Kidney (tissue), 14 donors: ENCODE results near the gene FYB1. TPM values are rescaled to one million over a fixed set of nuclear protein-coding genes. Genes with fewer than 3 reads are reported as not detected.
A peak's percentile ranks its signal among the peaks of the same experiment; 100 is the strongest.

Experiments used
- DNase-seq, 5 donors: peaks; one replicate each; pipeline ENCODE4 v3.0.0-alpha.2; 2013 to 2020
- FAIRE-seq: peaks from 2 replicates; lab custom pipeline; 2012; peaks lifted over from hg19 to GRCh38; lab: Jason Lieb, UNC
- H3K27ac ChIP-seq, 2 donors: one replicate each; pipeline ENCODE4 v1.7.0; 2013; ENCODE audit warnings: low read depth in 2 of 2, low read length in 2 of 2, inconsistent platforms in 1 of 2
- H3K27me3 ChIP-seq: one replicate; pipeline ENCODE4 v1.7.1; 2013; ENCODE audit warnings: low read length, inconsistent platforms; ENCODE audit not compliant: control insufficient read depth, insufficient read depth
- H3K36me3 ChIP-seq, 3 donors: one replicate each; pipeline versions ENCODE4 v1.7.0 to v1.7.1; 2013; ENCODE audit warnings: low read length in 3 of 3, control low read depth in 1 of 3, inconsistent platforms in 1 of 3; ENCODE audit not compliant: insufficient read depth in 3 of 3, control insufficient read depth in 2 of 3
- H3K4me1 ChIP-seq, 3 donors: one replicate each; pipeline versions ENCODE4 v1.7.0 to v1.7.1; 2013; ENCODE audit warnings: low read length in 3 of 3, inconsistent platforms in 1 of 3, low read depth in 1 of 3; ENCODE audit not compliant: control insufficient read depth in 2 of 3, insufficient read depth in 2 of 3
- H3K4me3 ChIP-seq, 3 donors: one replicate each; pipeline versions ENCODE4 v1.7.0 to v1.8.1; 2013; ENCODE audit warnings: low read length in 3 of 3, control low read depth in 1 of 3, inconsistent platforms in 1 of 3
- H3K9ac ChIP-seq, 3 donors: one replicate each; pipeline versions ENCODE4 v1.7.0 to v1.7.1; 2013; ENCODE audit warnings: low read length in 3 of 3, control low read depth in 1 of 3, inconsistent platforms in 1 of 3
- H3K9me3 ChIP-seq, 3 donors: one replicate each; pipeline versions ENCODE4 v1.7.0 to v1.7.1; 2013; ENCODE audit warnings: low read length in 3 of 3, control low read depth in 1 of 3, inconsistent platforms in 1 of 3; ENCODE audit not compliant: control insufficient read depth in 2 of 3, insufficient read depth in 1 of 3
- intact Hi-C: fragments of 100-400 bp; cut with DNase I; formaldehyde crosslinking; loops from one replicate; pipeline ENCODE4 v1.11.1; 2022
- polyA plus RNA-seq: library from polyadenylated mRNA; stranded (reverse); fragments of 350-450 nt; fragmentation: Illumina TruSeq; extraction: RNeasy Lipid Tissue Mini Kit (QIAGEN cat#74804); gene quantifications from one replicate; pipeline ENCODE4 v1.2.3, GENCODE V29; 2014; ENCODE audit warnings: low read depth, low replicate concordance; ENCODE audit not compliant: insufficient read depth
- total RNA-seq: library from RNA; stranded (reverse); fragmentation: NEBNext Ultra II Directional; extraction: Animal tissue kit (Norgen Biotek cat#: 25700); gene quantifications from one replicate; pipeline ENCODE4 v1.2.1, GENCODE V29; 2021
- TF ChIP-seq, protein P1 (sequence below): IDR thresholded peaks from 3 replicates; pipeline ENCODE4 v1.5.1; 2012; ENCODE audit warnings: mild to moderate bottlenecking, moderate library complexity, borderline replicate concordance; ENCODE audit not compliant: insufficient read depth; ENCODE audit errors: extremely low read depth
- donor health status: control.
- donor health status: control.
- donor health status: control.
- donor health status: control.
- donor health status: control.
- donor health status: DM: yes; HTN: yes; CAD: no.
- donor health status: Normal renal cell carcinoma (clear cell type).

FYB1 gene
- total and polyA plus RNA-seq, 2 donors from 2014 or later, result 2.3 to 53.7 TPM

DNA sequence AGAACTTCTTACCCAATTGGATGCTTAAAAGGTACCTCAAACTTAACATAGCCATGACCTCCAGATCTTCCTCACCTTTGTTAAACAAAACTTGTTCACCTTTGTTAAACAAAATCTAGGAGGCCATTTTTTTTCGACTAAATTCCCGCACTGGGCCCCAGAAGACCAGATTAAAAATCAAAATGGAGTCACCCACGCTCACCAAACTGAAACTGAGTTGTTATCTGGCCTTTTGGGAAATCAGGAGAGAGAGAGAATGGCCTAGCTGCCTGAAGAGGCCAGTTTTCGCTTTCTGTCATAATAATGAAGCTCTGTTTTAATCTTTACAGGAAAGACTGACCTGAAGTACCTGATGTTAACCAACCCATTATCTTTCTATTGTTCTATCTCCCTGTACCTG lies 69.4 kb downstream of the FYB1 start:
- Histone ChIP-seq H3K27me3 (no peaks in the 10 kb centered on the region), H3K9me3 (no peaks in the 10 kb centered on the region), H3K36me3 (no peaks in the 10 kb centered on the region), H3K27ac (no peak overlapping the region), H3K9ac (no peak overlapping the region), H3K4me3 (no peak overlapping the region), H3K4me1 (no peaks in the 10 kb centered on the region)
- FAIRE-seq (no peak), DNase-seq (no peak)
- intact Hi-C loops, result no loop called here
- TF ChIP-seq, protein P1, sequence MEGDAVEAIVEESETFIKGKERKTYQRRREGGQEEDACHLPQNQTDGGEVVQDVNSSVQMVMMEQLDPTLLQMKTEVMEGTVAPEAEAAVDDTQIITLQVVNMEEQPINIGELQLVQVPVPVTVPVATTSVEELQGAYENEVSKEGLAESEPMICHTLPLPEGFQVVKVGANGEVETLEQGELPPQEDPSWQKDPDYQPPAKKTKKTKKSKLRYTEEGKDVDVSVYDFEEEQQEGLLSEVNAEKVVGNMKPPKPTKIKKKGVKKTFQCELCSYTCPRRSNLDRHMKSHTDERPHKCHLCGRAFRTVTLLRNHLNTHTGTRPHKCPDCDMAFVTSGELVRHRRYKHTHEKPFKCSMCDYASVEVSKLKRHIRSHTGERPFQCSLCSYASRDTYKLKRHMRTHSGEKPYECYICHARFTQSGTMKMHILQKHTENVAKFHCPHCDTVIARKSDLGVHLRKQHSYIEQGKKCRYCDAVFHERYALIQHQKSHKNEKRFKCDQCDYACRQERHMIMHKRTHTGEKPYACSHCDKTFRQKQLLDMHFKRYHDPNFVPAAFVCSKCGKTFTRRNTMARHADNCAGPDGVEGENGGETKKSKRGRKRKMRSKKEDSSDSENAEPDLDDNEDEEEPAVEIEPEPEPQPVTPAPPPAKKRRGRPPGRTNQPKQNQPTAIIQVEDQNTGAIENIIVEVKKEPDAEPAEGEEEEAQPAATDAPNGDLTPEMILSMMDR, result no peak

DNA sequence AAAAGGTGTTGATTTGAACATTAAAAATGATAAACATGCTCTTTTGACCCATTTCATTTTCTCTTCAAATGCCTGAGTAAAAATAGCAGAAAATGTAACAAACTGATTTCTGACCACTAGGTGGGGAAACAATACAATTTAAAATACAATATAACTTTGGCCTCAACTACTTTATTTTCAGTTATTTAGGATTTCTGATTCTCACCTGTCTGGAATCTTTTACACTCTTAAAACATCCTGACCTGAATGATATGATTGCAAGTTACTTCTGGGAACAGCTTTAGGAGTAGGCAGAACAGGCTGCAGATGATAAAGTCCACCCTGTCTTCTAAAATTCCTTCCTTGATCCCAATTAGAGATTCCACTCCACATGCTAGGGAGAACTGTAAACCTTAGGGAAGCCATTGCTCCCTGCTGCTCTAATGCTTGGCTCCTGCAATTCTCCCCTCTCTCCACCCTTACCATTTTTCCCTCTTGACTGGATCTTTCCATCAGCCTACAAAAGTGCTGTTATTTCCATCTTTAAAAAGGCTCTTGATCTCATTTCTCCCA lies 70.3 kb downstream of the FYB1 start:
- Histone ChIP-seq H3K27ac (no peak overlapping the region), H3K9ac (no peak overlapping the region), H3K9me3 (no peaks in the 10 kb centered on the region), H3K27me3 (no peaks in the 10 kb centered on the region), H3K36me3 (no peaks in the 10 kb centered on the region), H3K4me1 (no peaks in the 10 kb centered on the region), H3K4me3 (no peak overlapping the region)
- no peak for FAIRE-seq
- intact Hi-C loops, result no loop called here
- TF ChIP-seq, protein P1, result peak; percentile 32
- peak in 2 of 5 donors; percentile 13 to 24 for DNase-seq

- H3K27me3 ChIP-seq, result no peaks in the 10 kb centered on the region
- H3K4me1 ChIP-seq, result no peaks in the 10 kb centered on the region
- H3K4me3 ChIP-seq, result no peak overlapping the region
- TF ChIP-seq, protein P1, result no peak
- FAIRE-seq (no peak), DNase-seq (no peak)
- no peak overlapping the region for H3K27ac ChIP-seq
- intact Hi-C loops, result no loop called here
- H3K36me3 ChIP-seq, result no peaks in the 10 kb centered on the region
- no peaks in the 10 kb centered on the region for H3K9me3 ChIP-seq
- no peak overlapping the region for H3K9ac ChIP-seq
Measured at GRCh38 chr5:39146831-39147540, 72.4 kb downstream of the FYB1 start.
